ENCODE results near the gene RPL6.
A peak's percentile ranks its signal among the peaks of the same experiment; 100 is the strongest.
"Not testable (repeated sequence)": the region's sequence is repeated elsewhere in the genome, so short reads cannot be mapped to it uniquely, and the experiment has no call there.

Gene RPL6

GRCh38 chr12:112418608-112419296, 9.3 kb upstream of the RPL6 start, which contains the start of gene PTPN11:
Gene PTPN11 (plus strand): TSS chr12:112418947. CDS start chr12:112419112, 165 bp downstream.
- peak; percentile 94 for DNase-seq

- DNase-seq: peak; percentile 38
Observed at GRCh38 chr12:112418273-112418607, 8.8 kb upstream of the RPL6 start.

DNA sequence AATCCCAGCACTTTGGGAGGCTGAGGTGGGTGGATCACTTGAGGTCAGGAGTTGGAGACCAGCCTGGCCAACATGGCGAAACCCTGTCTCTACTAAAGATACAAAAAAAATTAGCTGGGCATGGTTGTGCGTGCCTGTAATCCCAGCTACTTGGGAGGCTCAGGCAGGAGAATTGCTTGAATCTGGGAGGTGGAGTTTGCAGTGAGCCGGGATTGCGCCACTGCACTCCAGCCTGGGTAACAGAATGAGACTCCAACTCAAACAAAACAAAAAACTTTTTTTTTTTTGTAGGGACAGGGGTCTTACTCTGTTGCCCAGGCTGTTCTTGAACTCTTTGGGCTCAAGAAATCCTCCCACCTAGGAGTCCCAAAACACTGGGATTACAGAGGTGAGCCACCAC, 6.1 kb upstream of the RPL6 start:
- not testable (repeated sequence) for DNase-seq

DNA sequence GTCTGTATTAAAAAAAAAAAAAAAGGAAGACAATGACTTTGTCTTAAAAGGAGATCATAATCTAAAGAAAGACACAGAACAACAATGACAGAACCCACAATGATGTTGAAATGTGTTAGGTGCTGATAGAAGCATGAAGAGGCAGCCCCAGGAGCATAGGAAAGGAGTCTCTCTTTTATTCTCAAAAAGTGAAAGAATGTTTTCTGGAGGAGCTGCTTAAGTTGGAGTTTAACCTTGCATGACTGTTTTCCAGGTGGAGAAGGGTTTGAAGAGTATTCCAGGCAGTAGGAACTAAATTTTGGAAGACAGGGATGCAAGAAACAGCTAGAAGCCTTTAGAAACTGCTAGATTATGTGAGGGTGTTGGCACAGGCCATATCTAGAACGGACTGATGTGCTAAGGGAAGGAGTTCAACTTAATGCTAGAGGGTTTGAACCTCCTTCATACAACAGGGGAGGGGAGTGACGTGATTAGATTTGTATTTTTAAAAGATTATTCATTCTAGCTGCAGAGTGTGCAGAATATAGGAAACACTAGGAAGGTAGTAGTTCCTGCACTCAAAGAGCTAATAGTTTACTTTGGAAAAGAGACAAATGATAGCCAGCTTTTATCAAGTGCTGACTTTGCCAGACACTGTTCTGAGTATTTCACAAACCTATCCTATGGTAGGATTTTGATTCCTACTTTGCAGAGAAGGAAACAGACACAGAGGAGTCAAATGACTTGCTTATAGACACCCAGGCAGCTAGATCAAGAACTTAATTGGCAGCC, 4.6 kb upstream of the RPL6 start:
- no peak for DNase-seq

DNA sequence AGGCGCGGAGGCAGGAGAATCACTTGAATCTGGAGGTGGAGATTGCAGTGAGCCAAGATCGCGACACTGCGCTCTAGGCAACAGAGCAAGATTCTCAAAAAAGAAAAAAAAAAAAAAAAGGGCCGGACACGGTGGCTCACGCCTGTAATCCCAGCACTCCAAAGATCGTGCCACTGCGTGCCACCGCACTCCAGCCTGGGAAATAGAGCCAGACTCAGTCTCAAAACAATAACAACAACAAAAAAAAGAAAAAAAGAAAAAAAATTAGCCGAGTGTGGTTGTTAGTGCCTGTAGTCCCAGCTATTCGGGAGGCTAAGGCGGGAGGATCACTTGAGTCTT, 470 bp upstream of the RPL6 start:
- DNase-seq: no peak

- no peak for DNase-seq
Observed at GRCh38 chr12:112408621-112409020, 784 bp downstream of the RPL6 start.

DNA sequence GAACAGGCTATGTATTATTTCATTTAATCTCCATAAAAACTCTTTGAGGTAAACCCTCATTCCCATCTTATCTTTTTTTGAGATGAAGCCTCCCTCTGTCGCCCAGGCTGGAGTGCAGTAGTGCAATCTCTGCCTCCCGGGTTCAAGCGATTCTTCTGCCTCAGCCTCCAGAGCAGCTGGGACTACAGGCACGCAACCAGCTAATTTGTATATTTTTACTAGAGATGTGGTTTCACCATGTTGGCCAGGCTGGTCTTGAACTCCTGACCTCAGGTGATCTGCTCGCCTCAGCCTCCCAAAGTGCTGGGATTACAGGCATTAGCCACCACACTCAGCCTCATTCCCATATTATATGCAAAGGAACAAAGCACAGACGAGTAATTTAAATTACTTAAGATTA, 1.7 kb downstream of the RPL6 start:
- not testable (repeated sequence) for DNase-seq

DNA sequence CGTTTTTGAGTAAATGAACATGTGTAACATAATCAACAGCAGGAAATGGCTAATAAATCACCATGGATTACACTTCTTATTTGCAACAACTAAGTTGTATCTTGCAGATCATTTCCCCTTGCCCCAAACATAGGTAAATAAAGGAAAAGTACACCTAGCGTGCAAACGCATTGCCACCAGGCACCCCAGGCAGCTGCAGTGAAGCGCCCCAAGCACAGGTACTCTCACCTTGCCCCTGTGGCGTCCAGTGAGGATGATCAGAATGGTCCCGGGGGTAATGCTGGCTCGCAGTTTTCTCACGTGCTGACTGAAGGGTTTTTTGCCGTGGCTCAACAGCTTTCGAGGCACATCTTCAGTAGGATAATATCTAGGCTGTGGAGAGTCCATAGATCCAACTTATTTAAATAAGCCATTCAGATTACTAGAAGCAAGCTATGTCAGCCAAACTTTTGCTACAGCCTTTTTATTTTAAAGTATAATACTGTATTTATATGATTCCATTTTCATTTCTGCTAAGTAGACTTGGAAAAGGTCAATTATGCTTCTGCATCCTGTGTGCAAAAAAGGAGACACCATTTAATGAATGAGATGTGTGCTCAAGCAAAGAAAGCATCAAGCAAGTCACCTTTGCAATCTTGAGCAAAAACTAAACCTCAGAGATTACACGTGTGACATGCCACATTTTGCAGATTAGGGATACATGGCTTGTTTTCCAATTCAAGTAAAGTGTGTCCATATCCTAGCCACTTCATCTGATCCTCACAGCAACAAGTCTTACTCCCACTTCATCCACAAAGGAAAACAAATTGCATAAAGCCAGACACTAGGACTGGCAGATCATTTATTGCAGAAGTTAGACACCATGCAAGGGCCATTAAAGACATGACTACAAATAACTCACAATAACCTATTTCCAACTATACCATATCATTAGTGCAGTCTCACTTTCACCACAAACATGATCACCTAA, 2.6 kb downstream of the RPL6 start:
- DNase-seq: no peak

DNA sequence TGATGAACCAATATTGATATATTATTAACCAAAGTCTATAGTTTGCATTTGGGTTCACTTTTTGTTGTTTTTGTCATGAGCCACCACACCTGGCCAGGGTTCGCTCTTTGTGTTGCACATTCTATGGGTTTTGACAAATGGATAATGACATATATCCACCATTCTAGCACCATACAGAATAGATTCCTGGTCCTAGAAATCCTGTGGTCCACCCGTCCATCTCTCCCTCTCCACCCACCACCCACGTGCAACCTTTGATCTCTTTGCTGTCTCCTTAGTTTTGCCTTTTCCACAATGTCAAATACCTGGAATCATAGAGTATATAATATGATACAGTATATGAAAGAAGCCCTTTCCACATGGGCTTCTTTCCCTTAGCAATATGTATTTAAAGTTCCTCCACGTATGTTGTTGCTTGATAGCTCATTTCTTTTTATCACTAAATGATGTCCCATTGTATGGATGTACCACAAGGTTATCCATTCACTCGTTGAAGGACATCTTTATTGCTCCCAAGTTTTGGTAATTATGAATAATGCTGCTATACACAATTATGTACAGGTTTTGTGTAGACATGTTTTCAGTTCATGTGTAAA, 7.4 kb downstream of the RPL6 start:
- no peak for DNase-seq

DNA sequence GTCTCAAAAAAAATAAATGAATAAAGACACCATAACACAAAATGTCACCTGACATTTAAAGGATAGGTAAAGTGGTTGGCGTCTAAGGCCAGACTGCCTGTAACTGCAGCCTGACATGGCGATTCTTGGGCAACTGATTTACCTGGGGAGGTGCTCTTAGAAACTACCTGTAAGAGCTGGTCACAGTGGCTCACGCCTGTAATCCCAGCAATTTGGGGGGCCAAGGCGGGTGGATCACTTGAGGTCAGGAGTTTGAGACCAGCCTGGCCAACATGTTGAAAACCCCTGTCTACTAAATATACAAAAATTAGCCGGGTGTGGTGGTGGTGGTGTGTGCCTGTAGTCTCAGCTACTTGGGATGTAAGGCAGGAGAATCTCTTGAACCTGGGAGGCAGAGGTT, 8.4 kb downstream of the RPL6 start:
- DNase-seq: no peak

DNA sequence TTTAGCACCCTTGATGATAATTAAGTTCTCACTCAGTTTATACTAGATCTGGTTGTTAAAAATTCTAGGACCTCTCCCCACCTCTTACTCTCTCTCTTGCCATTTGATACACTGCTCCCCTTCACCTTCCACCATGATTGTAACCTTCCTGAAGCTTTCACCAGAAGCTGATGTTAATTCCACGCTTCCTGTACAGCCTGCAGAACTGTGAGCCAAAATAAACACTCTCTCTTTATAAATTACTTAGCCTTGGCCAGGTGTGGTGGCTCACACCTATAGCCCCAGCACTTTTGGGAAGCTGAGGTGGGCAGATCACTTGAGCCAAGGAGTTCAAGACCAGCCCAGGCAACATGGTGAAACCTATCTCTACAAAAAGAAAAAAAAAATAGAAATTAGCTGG, 16.1 kb downstream of the RPL6 start:
- no peak for DNase-seq

- DNase-seq: not testable (repeated sequence)
Observed at GRCh38 chr12:112389922-112390654, 19.3 kb downstream of the RPL6 start.

DNA sequence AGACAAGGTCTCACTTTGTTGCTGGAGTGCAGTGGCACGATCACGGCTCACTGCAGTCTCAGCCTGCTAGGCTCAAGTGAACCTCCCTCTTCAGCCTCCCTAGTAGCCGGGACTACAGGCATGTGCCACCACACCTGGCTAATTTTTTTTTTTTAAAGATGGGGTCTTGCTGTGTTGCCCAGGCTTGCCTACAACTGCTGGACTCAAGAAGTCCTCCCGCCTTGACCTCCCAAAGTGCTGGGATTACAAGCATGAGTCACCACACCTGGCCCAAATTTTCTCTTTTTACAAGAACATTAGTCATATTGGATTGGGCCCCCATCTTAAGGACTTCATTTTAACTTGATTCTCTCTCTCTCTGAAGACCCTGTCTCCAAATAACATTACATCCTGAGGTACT, 20.2 kb downstream of the RPL6 start:
- DNase-seq: no peak

DNA sequence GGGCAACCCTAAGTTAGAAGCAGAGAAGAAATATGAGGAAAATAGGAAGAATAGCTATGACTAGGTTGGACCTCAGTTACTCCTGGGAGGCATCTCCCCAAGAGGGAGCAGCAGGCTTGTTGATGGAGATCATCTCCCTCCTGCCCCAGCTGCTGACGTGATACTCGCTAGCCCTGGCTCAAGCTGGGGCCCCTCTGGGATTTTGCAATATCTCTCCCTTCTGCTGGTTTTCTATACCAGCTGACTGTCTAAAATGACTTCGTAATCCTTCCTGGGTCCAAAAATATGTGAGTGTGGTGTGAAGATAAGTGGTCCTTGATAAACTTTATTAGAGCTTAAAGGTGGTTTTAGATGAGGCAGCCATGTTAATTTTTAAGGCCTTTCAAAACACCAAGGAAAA, 22.7 kb downstream of the RPL6 start:
- DNase-seq: no peak

DNA sequence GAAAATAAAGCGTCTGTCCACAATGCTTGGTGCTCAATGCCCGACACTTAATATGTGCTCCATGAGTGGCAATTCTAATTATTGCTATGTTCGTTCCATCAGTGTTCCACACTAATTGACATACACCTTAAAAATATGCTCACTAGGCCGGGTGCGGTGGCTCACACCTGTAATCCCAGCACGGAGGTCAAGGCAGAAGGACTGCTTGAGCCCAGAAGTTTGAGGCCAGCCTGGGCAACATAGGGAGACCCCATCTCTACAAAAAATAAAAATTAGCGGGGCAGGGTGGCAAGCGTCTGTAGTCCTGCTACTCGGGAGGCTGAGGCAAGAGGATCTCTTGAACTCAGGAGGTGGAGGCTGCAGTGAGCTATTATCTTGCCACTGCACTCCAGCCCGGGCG, 26.5 kb downstream of the RPL6 start:
- DNase-seq: no peak

DNA sequence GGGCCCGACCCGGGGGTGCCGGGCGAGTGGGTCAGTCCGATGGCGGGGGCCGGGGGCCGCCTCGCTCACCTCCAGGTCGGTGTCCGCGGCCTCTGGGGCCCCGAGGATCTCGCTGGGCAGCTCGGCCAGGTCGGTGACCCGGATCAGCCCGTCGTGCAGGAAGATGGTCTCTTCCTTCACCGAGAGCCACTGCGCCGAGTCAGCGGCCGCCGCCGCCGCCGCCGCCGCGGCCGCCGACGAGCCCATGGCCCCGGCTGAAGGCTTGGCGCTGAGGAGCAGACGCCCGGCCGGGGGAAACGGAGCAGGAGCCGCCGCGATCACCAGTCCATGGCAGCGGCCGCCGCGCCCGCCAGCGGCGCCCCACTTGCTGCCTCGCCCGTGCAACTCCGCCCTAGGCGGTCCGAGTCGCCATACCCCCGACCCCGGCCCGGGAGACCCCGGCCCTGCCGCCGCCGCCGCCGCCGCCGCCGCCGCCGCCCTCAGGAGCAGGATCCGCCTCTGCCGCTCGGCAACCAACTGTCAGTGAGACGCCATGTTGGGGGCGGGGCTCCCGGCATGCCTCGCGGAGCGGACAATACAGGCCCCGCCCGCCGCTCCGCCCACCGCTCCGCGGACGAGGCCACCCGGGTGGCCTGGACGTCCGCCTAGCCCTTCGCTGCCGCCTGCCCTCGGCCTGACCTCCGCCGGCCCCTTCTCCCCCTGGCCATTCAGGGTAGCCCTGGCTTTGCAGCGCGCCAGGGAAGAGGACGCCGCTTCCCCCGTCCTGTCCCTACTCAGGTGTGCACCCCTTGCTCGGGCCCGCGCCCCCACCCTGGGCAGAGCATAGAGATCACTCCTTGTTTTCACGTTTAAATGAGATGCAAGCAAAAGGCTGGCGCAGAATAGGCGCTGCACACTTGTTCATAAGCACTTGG, 27.3 kb downstream of the RPL6 start, which contains the start of gene HECTD4:
HECTD4 (minus strand) TSS at position 549 of the 914 bp plus-strand sequence; CDS start at position 246, 303 bp downstream.
- peak; percentile 92 for DNase-seq

DNA sequence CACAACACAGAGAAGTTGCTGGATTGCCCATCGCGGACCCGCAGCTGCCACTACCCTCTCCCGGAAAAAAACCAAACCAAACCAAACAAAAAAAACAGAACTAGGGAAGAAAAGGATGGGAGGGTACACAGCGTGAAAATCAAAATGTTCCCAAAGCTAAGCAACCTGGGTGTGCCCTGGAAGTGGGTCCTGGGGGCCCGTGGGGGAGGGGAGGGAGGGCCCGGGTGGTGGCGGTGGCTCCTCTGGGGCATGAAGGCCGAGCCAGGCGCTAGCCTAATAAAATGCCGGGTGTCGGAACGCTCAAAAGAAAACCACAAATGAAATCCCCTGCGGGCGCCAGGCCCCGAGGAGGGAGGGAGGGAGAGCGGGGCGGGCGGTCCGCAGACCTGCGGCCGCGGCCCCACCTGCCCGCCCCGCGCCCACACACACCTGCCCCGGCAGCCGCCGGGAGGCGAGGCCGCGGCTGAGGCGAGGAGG, 28.0 kb downstream of the RPL6 start:
- DNase-seq: no peak

DNA sequence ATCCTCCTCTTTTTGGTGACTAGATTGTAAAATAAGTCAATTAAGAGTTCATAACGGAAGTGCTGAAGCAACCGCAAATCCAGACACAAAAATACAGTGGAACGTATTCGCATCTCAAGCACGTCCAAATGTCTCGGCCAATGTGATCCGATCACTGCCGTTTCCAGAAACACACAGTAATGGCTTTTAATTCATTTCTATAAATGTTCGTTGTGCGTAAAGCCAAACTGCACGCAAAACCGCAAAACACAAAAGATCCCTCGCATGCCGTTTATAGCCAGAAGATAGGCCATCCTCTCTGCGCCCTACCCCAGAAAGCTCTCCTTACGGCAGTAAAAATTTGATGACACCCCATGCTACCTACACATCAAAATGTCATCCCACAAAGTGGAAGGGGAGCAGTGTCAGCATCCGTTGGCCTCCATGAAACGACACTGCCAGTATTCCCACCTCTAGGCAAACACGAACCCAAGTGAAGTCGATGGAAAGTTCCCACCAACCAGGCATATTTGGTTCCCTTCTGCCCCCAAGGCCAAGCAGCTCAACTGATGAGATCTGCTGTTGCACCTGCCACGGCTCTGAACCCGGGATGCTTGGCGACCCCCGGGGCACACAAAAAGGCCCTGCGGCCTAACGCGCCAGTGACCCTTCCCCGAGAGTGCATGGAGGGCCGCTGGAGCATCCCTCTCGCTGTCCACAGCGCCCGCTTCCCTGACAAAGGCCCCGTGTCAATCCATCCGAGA, 28.6 kb downstream of the RPL6 start:
- peak; percentile 34 for DNase-seq

GRCh38 chr12:112375105-112375504, 34.3 kb downstream of the RPL6 start:
- no peak for DNase-seq

- DNase-seq: no peak
Observed at GRCh38 chr12:112374166-112374740, 35.2 kb downstream of the RPL6 start.

Data from left hindlimb (tissue), 1 donor.